GM12874 (cell line): Measurements from ENCODE around the gene ADAMTS3.

Experiments
- TF ChIP-seq, protein P1 (sequence below): IDR thresholded peaks from 2 replicates; pipeline ENCODE4 v1.5.1; 2011; ENCODE audit warnings: low read depth, mild to moderate bottlenecking, control low read depth, low read length, moderate library complexity; ENCODE audit not compliant: insufficient read depth

The ADAMTS3 gene

DNA sequence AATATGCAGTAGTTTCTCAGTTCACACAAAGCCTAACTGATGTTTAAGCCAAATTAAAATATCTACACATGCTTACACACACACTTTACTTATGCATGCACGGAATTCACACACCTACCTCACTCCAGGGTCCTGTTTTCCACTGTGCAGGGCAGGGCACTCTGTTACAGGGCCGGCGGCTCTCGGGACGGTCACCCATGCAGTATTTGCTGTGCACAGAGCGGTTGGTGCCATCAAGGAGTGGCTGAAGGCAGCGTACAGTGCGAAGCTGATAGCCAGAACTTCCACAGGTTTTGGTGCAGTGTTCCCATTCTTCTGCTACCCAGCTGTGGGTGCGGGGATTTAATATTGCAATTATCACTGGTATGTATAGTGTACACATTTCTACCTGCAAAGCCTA, 278.3 kb downstream of the ADAMTS3 start:
- TF ChIP-seq, protein P1, sequence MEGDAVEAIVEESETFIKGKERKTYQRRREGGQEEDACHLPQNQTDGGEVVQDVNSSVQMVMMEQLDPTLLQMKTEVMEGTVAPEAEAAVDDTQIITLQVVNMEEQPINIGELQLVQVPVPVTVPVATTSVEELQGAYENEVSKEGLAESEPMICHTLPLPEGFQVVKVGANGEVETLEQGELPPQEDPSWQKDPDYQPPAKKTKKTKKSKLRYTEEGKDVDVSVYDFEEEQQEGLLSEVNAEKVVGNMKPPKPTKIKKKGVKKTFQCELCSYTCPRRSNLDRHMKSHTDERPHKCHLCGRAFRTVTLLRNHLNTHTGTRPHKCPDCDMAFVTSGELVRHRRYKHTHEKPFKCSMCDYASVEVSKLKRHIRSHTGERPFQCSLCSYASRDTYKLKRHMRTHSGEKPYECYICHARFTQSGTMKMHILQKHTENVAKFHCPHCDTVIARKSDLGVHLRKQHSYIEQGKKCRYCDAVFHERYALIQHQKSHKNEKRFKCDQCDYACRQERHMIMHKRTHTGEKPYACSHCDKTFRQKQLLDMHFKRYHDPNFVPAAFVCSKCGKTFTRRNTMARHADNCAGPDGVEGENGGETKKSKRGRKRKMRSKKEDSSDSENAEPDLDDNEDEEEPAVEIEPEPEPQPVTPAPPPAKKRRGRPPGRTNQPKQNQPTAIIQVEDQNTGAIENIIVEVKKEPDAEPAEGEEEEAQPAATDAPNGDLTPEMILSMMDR, result no peak

DNA sequence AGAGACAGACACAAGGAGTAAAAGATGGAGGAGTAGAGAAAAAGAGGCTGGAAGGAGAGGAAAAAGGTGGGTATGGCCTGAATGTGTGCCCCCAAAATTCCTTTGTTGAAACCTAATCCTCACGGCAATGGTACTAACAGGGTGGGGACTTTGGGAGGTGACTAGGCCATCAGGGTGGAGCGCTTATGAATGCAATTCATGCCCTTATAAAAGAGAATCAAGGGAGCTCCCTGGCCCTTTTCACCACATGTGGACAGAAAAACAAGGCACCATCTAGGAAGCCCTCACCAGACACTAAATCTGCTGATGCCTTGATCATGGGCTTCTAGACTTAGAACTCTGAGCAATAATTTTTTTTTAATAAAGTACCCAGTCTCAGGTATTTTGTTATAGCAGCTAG, 282.1 kb downstream of the ADAMTS3 start:
- TF ChIP-seq, protein P1, result no peak

DNA sequence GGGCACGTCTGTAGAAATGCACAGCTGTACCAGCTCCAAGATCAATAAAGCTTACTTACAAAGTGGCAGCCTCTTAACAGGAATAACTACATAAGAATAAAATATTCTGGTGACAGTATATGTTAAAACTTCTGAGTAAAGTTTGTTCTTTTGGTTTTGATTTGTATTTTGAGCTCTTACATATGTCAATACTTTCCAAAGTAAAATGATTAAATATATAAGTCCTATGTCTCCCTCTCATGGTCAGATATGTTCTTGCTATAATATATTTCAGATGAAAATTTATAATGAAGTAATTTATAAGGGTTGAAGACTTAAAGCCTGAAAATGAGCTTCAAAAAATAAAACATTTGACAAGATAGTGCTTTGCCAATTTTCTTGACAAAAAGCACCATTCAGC, 282.8 kb downstream of the ADAMTS3 start:
- TF ChIP-seq, protein P1, result no peak

DNA sequence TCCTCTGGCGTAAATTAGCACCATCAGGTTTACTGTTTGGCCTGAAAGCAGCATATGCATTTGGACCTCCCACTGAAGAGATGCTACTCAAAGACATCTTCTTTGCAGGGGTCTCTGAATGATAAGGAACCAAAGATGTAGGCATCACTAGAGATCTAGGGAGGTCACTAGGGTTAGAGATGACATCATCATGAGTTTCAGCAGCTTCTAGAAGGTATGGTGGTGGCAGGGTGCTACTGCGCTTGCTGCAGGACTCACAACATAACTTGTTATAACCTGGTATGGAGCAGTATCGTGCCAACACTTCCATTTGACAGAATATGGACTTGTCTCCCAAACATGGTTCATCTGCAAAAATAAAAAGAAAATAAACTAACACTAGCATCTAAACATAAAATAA, 285.7 kb downstream of the ADAMTS3 start:
- TF ChIP-seq, protein P1, result no peak

DNA sequence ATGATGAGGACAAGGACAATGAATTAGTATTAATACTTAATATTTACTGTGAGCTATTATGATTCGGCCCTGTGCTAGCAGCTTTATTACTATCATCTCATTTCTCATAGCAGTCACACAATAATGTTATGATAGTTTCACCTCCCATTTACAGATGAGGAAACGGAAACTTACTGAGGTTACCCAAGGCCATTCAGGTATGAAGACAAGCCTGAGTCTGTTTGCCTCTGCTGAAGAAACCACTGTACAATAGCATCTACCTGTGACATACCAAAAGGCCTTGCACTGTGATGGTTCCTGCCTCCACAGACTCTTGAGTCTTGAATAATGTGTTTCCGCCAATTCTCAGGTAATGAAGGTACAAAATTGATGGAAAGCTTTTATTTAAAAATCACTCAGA, 288.8 kb downstream of the ADAMTS3 start:
- TF ChIP-seq, protein P1, result no peak

DNA sequence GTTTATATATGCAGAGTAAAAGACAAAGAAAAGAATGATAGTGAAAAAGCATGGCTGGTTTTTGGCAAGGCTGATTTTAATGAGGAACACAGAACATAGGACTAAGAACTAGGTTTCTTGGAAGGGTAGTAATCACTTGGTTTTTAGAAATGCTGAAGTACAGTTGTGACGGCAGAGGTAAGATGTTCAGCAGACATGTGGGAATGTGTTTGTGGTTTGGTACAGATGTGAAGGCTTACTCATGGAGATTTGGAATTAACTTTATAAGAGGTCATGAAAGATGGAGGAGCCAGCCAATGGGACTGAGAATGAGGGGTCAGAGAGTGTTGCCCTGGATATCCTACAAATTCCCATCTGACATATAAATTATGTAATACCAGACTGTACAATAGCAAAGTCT, 293.6 kb downstream of the ADAMTS3 start:
- TF ChIP-seq, protein P1, result no peak

DNA sequence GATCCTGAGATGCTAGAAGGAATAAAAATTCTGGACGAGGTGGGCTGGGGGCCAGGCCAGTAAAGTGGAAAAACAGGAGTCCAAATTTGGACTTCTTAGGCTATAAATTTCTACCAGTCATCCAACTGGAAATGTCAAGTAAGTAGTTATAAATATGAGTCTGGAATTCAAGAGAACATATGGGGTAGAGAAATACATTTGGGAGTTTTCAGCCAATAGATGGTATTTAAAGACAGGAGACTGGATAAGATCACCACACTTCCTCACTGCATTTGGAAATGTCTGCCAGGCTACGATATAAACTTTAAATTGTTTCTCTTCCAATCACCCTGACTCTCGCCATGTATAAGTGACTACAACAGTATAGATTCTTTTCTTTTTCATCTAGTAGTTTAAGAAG, 294.8 kb downstream of the ADAMTS3 start:
- TF ChIP-seq, protein P1, result no peak

DNA sequence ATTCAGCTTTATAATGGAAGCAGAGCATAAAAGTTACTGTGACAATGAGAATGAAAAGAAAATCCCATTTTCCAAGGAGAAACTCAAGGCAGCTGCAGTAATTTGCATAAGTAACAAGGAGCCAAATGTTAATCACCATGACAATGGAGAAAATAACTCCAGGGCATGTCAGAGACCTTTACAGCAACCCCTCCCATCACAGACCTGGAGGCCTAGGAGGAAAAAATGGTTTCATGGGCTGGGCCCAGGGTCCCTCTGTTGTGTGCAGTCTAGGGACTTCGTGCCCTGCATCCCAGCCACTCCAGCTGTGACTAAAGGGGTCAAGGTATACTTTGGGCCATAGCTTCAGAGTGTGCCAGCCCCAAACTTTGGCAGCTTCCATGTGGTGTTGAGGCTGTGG, 313.8 kb downstream of the ADAMTS3 start:
- TF ChIP-seq, protein P1, result no peak
